ENCODE measurements around the gene SLC16A5. TPM values are rescaled to one million over a fixed set of nuclear protein-coding genes. Genes with fewer than 3 reads are reported as not detected.

The SLC16A5 gene
- polyA plus RNA-seq, 1 donor (not counting 4 experiments of a cell fraction or from before 2014, with no cell fraction given): 3.5 TPM

DNA sequence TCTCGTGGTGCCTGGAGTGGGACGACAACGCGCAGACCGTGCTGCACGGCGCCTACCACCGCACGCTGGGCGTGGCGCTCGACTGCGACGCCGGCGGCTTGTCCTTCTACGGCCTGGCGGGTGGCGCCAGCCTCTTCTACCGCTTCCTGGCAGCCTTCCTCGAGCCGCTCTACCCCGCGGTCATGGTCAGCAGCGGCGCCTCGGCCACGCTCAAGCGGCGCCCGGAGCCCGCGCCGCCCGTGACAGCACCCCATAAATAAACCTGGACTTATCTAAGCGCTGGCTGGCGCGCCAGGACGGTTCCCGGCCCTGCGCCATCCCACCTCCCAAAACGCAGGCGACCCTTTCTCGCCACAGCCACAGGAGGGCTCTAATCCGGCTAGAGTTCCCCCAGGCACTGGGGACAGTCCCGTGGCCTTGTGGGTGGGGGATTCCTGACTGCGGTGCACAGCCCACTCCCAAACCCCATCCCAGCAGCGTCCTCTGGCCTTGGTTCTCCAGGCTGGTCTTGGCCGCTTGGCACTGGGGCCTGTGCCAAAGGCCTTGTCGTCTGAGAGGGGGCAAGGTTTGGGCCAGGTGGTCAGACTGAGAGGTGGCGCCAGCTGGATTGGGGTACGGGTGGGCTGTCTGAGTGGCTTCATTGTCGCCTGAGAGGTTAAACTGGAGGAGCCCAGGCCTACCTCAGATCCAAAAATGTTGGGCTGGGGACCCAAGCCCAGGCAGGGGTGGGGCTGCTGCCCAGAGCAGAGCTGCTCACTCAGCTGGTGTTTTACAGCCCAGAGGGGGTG, 10.1 kb upstream of the SLC16A5 start:
- no peaks in the 10 kb centered on the region for H3K36me3 ChIP-seq (ENCODE audit: control insufficient read depth in 2 of 2, extremely low read depth in 1 of 2, insufficient read depth in 2 of 2, low read length in 2 of 2)
- H3K4me2 ChIP-seq (ENCODE audit: control insufficient read depth, extremely low read depth, insufficient read depth, low read depth, low read length): peak overlapping the region; percentile 58
- H3K9me1 ChIP-seq (ENCODE audit: control insufficient read depth, extremely low read depth, insufficient read depth, low read length): no peaks in the 10 kb centered on the region
- H4K20me1 ChIP-seq (ENCODE audit: control insufficient read depth, extremely low read depth, insufficient read depth, low read length): no peaks in the 10 kb centered on the region
- peaks cover 23% of the 10 kb centered on the region for H3K4me1 ChIP-seq (ENCODE audit: control insufficient read depth, extremely low read depth, insufficient read depth, low read length)
- H3K79me2 ChIP-seq (ENCODE audit: control insufficient read depth, insufficient read depth, low read length): no peaks in the 10 kb centered on the region
- TF ChIP-seq EZH2 (IDR thresholded peaks at IDR 0.05; ENCODE audit: low read length): no peak
- TF ChIP-seq, protein P1, sequence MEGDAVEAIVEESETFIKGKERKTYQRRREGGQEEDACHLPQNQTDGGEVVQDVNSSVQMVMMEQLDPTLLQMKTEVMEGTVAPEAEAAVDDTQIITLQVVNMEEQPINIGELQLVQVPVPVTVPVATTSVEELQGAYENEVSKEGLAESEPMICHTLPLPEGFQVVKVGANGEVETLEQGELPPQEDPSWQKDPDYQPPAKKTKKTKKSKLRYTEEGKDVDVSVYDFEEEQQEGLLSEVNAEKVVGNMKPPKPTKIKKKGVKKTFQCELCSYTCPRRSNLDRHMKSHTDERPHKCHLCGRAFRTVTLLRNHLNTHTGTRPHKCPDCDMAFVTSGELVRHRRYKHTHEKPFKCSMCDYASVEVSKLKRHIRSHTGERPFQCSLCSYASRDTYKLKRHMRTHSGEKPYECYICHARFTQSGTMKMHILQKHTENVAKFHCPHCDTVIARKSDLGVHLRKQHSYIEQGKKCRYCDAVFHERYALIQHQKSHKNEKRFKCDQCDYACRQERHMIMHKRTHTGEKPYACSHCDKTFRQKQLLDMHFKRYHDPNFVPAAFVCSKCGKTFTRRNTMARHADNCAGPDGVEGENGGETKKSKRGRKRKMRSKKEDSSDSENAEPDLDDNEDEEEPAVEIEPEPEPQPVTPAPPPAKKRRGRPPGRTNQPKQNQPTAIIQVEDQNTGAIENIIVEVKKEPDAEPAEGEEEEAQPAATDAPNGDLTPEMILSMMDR (optimal IDR thresholded peaks at IDR 0.05 in 1 of 3, IDR thresholded peaks at IDR 0.05 in 1 of 3, conservative IDR thresholded peaks at IDR 0.05 in 1 of 3; ENCODE audit: extremely low read depth in 1 of 3, insufficient read depth in 2 of 3, low read length in 3 of 3): peak in 1 of 3 experiments; percentile 1
- no peak overlapping the region for H3K4me3 ChIP-seq (ENCODE audit: control insufficient read depth in 2 of 3, extremely low read depth in 1 of 3, insufficient read depth in 2 of 3, low read depth in 1 of 3, low read length in 3 of 3)
- dilution Hi-C loops (cut with MboI; ENCODE audit: extremely low pct_ligation_motif_present, low sequenced_read_pairs): no loop called here
- H3K9ac ChIP-seq (ENCODE audit: control insufficient read depth, extremely low read depth, insufficient read depth, low read length): no peak overlapping the region
- DNase-seq (ENCODE audit: low read depth, low spot score): no peak
- H2AFZ ChIP-seq (ENCODE audit: control insufficient read depth, low read length): peak overlapping the region; percentile 46
- no peaks in the 10 kb centered on the region for H3K27me3 ChIP-seq (ENCODE audit: control insufficient read depth, extremely low read depth, insufficient read depth, low read length)
- H3K9me3 ChIP-seq (ENCODE audit: control insufficient read depth, low read depth, low read length): no peaks in the 10 kb centered on the region
- H3K27ac ChIP-seq (ENCODE audit: control insufficient read depth, insufficient read depth, low read length): no peak overlapping the region
- FAIRE-seq: no peak

DNA sequence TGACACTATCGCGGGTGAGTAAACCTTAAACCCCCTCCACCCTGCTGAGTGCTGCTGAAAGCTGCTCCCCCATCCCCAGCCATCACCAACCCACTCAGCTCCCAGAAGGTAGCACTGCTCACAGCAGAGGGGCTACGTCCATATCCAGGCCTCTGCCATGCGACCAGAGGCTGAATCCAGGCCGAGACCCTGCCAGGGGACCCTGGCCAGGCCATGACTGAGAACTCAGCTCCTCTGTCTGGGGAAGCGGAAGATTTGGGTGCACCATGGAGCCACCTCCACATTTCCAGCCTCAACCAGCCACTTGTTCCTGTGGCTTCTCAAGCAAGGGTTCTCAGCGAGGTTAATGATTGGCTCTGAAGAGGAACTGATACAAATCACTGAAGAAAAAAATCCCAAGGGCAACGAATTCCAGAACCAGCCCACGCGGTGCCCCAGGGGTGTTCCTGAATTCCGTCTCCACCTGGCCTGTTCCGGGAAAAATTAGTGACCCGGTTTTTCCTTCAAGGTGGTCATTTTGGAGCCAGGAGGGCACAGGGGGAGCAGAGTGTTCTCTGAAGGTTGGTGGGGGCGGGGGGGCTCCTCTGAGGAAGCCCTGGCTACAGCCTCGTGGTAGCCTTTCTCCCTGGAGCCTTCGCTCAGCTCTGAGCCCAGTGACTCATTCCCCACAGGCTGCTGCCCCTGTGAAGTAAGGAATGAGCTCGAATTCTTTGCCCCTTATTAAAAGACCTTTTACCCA, 9.3 kb upstream of the SLC16A5 start:
- dilution Hi-C loops (cut with MboI; ENCODE audit: extremely low pct_ligation_motif_present, low sequenced_read_pairs): no loop called here
- Histone ChIP-seq H3K4me3 (ENCODE audit: control insufficient read depth in 2 of 3, extremely low read depth in 1 of 3, insufficient read depth in 2 of 3, low read depth in 1 of 3, low read length in 3 of 3) (peak overlapping the region in 1 of 3 experiments; percentile 7), H3K9me1 (ENCODE audit: control insufficient read depth, extremely low read depth, insufficient read depth, low read length) (no peaks in the 10 kb centered on the region), H3K9ac (ENCODE audit: control insufficient read depth, extremely low read depth, insufficient read depth, low read length) (peak overlapping the region; percentile 64), H3K36me3 (ENCODE audit: control insufficient read depth in 2 of 2, extremely low read depth in 1 of 2, insufficient read depth in 2 of 2, low read length in 2 of 2) (no peaks in the 10 kb centered on the region), H3K4me2 (ENCODE audit: control insufficient read depth, extremely low read depth, insufficient read depth, low read depth, low read length) (peak overlapping the region; percentile 58), H3K79me2 (ENCODE audit: control insufficient read depth, insufficient read depth, low read length) (no peaks in the 10 kb centered on the region), H3K27ac (ENCODE audit: control insufficient read depth, insufficient read depth, low read length) (peak overlapping the region; percentile 43), H3K4me1 (ENCODE audit: control insufficient read depth, extremely low read depth, insufficient read depth, low read length) (peaks cover 23% of the 10 kb centered on the region), H4K20me1 (ENCODE audit: control insufficient read depth, extremely low read depth, insufficient read depth, low read length) (no peaks in the 10 kb centered on the region), H2AFZ (ENCODE audit: control insufficient read depth, low read length) (peak overlapping the region; percentile 75), H3K9me3 (ENCODE audit: control insufficient read depth, low read depth, low read length) (no peaks in the 10 kb centered on the region), H3K27me3 (ENCODE audit: control insufficient read depth, extremely low read depth, insufficient read depth, low read length) (no peaks in the 10 kb centered on the region)
- no peak for DNase-seq (ENCODE audit: low read depth, low spot score)
- TF ChIP-seq, protein P1 (optimal IDR thresholded peaks at IDR 0.05 in 1 of 3, IDR thresholded peaks at IDR 0.05 in 1 of 3, conservative IDR thresholded peaks at IDR 0.05 in 1 of 3; ENCODE audit: extremely low read depth in 1 of 3, insufficient read depth in 2 of 3, low read length in 3 of 3): no peak
- no peak for TF ChIP-seq EZH2 (IDR thresholded peaks at IDR 0.05; ENCODE audit: low read length)
- FAIRE-seq: peak; percentile 75
